ENCODE data around the gene SMKR1. TPM values are rescaled to one million over a fixed set of nuclear protein-coding genes. Genes with fewer than 3 reads are reported as not detected.

The SMKR1 gene
- total and polyA plus RNA-seq, 9 donors: 0.26 to 0.49 (median 0.39) TPM; not detected in 5

DNA sequence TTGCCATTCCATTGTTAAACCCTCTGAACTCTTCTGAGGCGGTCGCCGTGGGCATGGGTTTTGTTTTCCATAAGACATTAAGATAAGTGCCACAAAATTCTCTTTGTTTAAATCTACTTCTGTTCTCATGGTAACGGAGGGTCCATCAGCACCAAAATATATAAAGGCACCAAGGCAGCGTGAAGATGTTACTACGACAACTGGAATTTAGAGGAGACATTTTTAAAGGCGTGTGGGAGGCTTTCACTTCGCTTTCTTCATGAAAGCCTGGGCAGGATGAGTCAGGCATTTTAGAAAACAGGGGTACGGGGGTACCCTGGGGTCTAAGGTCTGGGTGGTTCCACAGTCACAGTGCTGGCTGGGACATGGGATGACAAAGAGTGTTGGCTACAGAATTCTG is 34.0 kb downstream of the SMKR1 start:
- H3K36me3 ChIP-seq (ENCODE audit: control insufficient read depth, insufficient read depth, low read length): no peaks in the 10 kb centered on the region
- no peak for DNase-seq
- H3K4me1 ChIP-seq (ENCODE audit: control insufficient read depth, insufficient read depth, low read length): no peaks in the 10 kb centered on the region
- 77% methylated on average over 7 of the region's 9 CpGs for WGBS (ENCODE audit: insufficient coverage)
- H3K27me3 ChIP-seq (ENCODE audit: control insufficient read depth, insufficient read depth, low read length): no peaks in the 10 kb centered on the region
- H3K4me3 ChIP-seq (ENCODE audit: low read length): no peak overlapping the region
- no peak overlapping the region for H3K27ac ChIP-seq (ENCODE audit: low read length)
- H3K9me3 ChIP-seq (replicated peaks; ENCODE audit: control insufficient read depth, low read depth, low read length): no peaks in the 10 kb centered on the region

DNA sequence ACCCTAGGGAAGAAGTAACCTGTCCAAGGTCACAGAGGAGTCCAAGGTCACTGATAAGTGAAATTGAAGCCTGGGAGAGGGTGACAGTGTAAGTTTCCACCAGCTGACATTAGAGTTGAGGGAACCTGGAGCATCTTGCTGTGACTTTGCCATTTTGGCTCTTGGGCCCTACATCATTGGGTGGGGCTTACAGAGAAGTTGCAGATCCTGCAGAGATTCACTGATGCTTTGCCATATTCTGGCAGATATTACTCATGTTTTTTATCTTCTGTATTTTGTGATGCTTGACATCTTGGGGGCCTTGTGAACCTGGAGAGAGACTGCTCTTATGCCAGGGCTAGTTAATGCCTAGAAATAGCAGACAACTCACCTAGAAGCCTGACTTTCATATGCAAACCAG is 36.5 kb downstream of the SMKR1 start:
- H3K27me3 ChIP-seq (ENCODE audit: control insufficient read depth, insufficient read depth, low read length): peaks cover 2% of the 10 kb centered on the region
- H3K4me3 ChIP-seq (ENCODE audit: low read length): no peak overlapping the region
- no peak overlapping the region for H3K27ac ChIP-seq (ENCODE audit: low read length)
- H3K36me3 ChIP-seq (ENCODE audit: control insufficient read depth, insufficient read depth, low read length): no peaks in the 10 kb centered on the region
- DNase-seq: no peak
- no peaks in the 10 kb centered on the region for H3K9me3 ChIP-seq (replicated peaks; ENCODE audit: control insufficient read depth, low read depth, low read length)
- no peaks in the 10 kb centered on the region for H3K4me1 ChIP-seq (ENCODE audit: control insufficient read depth, insufficient read depth, low read length)

DNA sequence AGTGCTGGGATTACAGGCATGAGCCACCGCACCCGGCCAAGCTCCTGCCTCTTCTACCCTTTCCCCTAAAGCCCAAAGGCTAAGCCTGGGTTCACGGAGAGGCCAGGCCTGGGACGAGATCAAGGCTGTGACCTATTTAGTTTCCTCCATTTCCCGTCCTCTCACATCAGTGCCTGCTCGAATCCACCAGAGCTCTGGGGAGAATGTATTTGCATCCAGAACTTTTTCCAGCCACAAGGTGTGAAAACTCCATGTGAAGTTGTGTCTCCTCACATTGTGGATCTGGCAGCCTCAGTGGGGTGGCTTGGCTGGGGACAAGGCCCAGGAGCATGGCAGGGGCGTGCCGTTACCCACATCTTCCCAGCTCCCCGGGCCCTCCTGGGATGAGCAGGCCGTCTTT is 38.0 kb downstream of the SMKR1 start:
- H3K4me3 ChIP-seq (ENCODE audit: low read length): no peak overlapping the region
- H3K27me3 ChIP-seq (ENCODE audit: control insufficient read depth, insufficient read depth, low read length): peaks cover 3% of the 10 kb centered on the region
- H3K27ac ChIP-seq (ENCODE audit: low read length): no peak overlapping the region
- H3K9me3 ChIP-seq (replicated peaks; ENCODE audit: control insufficient read depth, low read depth, low read length): no peaks in the 10 kb centered on the region
- WGBS (ENCODE audit: insufficient coverage): 76% methylated on average over 7 of the region's 10 CpGs
- DNase-seq: no peak
- no peaks in the 10 kb centered on the region for H3K36me3 ChIP-seq (ENCODE audit: control insufficient read depth, insufficient read depth, low read length)
- H3K4me1 ChIP-seq (ENCODE audit: control insufficient read depth, insufficient read depth, low read length): no peaks in the 10 kb centered on the region

DNA sequence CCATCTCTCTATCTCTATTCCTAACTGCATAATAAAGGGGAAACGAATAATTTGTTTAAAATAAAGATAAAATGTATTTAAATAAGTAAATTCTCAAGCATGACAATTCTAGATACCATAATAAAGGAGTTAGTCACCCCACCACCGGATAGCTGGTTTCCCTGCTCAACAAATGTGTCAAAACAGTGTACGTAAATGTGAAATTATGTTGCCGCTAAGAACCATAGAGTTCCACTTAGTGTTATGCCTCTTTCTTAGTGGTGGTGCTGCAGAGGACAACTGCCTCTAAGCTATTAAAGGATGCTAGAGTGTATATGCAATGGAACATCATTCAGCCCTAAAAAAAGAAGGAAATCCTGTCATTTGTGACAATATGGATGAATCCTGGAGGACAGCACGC is 42.4 kb downstream of the SMKR1 start:
- no peaks in the 10 kb centered on the region for H3K4me1 ChIP-seq (ENCODE audit: control insufficient read depth, insufficient read depth, low read length)
- H3K36me3 ChIP-seq (ENCODE audit: control insufficient read depth, insufficient read depth, low read length): no peaks in the 10 kb centered on the region
- H3K9me3 ChIP-seq (replicated peaks; ENCODE audit: control insufficient read depth, low read depth, low read length): no peaks in the 10 kb centered on the region
- H3K27me3 ChIP-seq (ENCODE audit: control insufficient read depth, insufficient read depth, low read length): peaks cover 3% of the 10 kb centered on the region
- H3K27ac ChIP-seq (ENCODE audit: low read length): no peak overlapping the region
- H3K4me3 ChIP-seq (ENCODE audit: low read length): no peak overlapping the region
- DNase-seq: no peak
- 100% methylated on average over 1 of the region's 5 CpGs for WGBS (ENCODE audit: insufficient coverage)

DNA sequence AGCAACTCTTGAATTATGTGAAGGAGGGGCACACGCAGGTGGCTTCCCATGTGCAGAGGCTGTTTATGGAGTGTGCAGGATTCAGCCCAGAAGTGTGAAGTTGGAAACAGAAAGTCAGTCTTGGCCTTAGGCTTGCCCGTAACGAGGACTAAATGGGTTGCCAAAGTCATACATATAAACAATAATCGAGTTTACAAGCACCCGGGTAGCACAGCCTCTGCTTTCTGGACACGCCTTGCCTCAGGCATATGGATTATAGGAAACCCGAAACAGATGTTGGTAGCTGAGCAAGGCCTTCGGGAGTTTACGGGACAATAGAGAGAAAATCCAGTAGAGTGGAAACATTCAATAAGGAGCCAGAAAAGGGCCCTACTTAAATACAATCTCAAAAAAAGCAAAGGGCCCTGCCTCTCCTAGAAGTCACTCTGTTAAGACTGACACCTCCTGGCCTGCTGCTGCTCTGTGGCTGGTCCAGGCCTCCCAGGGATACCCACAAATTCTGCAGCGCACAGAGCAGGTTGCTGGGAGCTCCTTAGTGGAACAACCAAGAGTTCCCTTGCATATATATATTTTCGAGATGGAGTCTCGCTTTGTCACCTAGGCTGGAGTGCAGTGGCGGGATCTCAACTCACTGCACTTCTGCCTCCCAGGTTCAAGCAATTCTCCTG is 48.5 kb downstream of the SMKR1 start:
- Histone ChIP-seq H3K4me3 (ENCODE audit: low read length) (no peak overlapping the region), H3K27ac (ENCODE audit: low read length) (peak overlapping the region; percentile 43), H3K4me1 (ENCODE audit: control insufficient read depth, insufficient read depth, low read length) (peaks cover 7% of the 10 kb centered on the region), H3K36me3 (ENCODE audit: control insufficient read depth, insufficient read depth, low read length) (no peaks in the 10 kb centered on the region), H3K27me3 (ENCODE audit: control insufficient read depth, insufficient read depth, low read length) (peaks cover 2% of the 10 kb centered on the region), H3K9me3 (replicated peaks; ENCODE audit: control insufficient read depth, low read depth, low read length) (no peaks in the 10 kb centered on the region)
- peak; percentile 92 for DNase-seq
- WGBS (ENCODE audit: insufficient coverage): 26% methylated on average over 9 of the region's 13 CpGs

DNA sequence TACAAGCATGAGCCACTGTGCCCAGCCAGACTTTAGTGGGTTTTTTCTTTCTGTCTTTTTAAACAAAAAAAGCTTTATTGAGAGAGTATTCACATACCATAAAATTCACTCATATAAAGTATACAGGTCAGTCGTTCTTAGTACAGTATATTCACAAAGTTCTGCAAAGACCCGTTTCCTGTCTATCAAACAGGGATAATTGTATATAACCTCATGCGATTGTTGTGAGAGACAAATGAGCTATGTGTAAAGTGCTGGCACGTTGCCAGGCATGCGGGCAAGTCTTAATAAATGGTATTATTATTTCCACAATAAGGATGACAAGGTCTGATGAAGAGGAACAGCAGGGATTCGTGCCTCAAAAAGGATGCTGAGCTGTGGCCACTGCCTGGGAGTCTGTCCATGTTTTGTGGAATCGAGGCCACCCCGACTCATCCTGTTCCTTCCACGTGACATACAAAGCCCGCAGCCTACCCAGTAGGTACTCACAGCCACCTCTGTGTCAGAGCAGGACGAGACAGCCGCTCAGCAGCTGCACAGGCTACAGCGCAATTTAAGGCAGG is 51.6 kb downstream of the SMKR1 start:
- no peaks in the 10 kb centered on the region for H3K9me3 ChIP-seq (replicated peaks; ENCODE audit: control insufficient read depth, low read depth, low read length)
- H3K4me3 ChIP-seq (ENCODE audit: low read length): no peak overlapping the region
- no peaks in the 10 kb centered on the region for H3K36me3 ChIP-seq (ENCODE audit: control insufficient read depth, insufficient read depth, low read length)
- DNase-seq: peak; percentile 25
- peaks cover 11% of the 10 kb centered on the region for H3K4me1 ChIP-seq (ENCODE audit: control insufficient read depth, insufficient read depth, low read length)
- H3K27me3 ChIP-seq (ENCODE audit: control insufficient read depth, insufficient read depth, low read length): peaks cover 10% of the 10 kb centered on the region
- 0% methylated on average over 1 of the region's 13 CpGs for WGBS (ENCODE audit: insufficient coverage)
- H3K27ac ChIP-seq (ENCODE audit: low read length): no peak overlapping the region

DNA sequence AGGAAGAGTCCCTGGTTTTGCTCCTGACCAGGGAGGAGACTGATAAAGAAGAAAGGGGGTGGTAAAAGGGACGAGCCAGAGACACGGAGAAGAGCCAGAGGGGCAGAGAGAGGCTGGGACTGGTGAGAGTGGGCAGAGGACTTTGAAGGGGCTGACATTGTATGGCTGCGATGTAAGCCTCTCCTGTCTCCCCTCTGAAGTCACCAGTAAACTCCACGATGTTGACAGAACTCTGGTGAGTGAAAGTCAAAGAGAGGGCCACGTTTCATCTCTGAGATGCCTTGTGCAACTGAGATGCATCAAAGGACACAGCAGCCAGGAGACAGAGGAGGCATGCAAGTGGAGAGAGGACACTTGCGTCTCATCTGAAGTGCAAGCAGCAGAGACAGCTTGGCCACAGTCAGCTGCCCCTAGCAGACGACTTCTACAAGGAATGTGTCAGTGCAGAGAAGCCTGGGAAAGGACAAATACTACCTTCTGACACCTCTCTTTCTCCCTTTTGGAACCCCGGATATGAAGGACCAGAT is 54.3 kb downstream of the SMKR1 start:
- H3K4me3 ChIP-seq (ENCODE audit: low read length): no peak overlapping the region
- H3K36me3 ChIP-seq (ENCODE audit: control insufficient read depth, insufficient read depth, low read length): no peaks in the 10 kb centered on the region
- no peak for DNase-seq
- no peaks in the 10 kb centered on the region for H3K9me3 ChIP-seq (replicated peaks; ENCODE audit: control insufficient read depth, low read depth, low read length)
- peaks cover 6% of the 10 kb centered on the region for H3K4me1 ChIP-seq (ENCODE audit: control insufficient read depth, insufficient read depth, low read length)
- WGBS (ENCODE audit: insufficient coverage): 43% methylated on average over 5 of the region's 8 CpGs
- no peak overlapping the region for H3K27ac ChIP-seq (ENCODE audit: low read length)
- H3K27me3 ChIP-seq (ENCODE audit: control insufficient read depth, insufficient read depth, low read length): peaks cover 10% of the 10 kb centered on the region

DNA sequence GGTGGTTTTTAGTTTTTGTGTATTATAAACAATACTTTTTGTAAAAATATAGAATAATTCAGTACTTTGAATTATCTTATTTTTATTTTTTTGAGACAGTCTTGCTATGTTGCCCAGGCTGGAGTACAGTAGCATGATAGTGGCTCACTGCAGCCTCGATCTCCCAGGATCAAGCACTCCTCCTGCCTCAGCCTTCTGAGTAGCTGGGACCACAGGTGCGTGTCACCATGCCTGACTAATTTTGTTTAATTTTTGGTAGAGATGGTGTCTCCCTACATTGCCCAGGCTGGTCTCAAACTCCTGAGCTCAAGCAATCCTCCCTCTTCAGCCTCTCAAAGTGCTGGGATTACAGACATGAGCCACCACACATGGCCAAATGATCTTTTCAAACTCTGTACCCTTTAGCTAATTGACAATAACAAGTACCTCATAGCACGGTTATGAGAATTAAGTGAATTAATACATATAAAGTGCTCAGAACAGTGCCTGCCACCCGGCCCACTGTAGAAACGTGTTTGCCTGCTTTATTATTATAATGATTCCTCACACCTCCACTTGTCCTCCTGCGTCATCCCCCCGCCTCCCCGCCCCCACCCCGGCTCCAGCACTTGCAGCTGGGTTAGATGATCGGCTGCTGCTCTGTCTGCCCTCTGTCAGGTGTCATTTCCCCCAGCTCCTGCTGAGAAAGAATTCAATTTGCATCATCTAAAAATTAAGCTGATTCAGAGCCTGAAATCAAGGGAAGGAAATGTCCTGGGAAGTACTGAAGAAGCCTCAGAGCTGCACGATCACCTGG is 55.6 kb downstream of the SMKR1 start:
- Histone ChIP-seq H3K4me3 (ENCODE audit: low read length) (no peak overlapping the region), H3K9me3 (replicated peaks; ENCODE audit: control insufficient read depth, low read depth, low read length) (no peaks in the 10 kb centered on the region), H3K27me3 (ENCODE audit: control insufficient read depth, insufficient read depth, low read length) (peaks cover 8% of the 10 kb centered on the region), H3K36me3 (ENCODE audit: control insufficient read depth, insufficient read depth, low read length) (no peaks in the 10 kb centered on the region), H3K27ac (ENCODE audit: low read length) (no peak overlapping the region), H3K4me1 (ENCODE audit: control insufficient read depth, insufficient read depth, low read length) (peaks cover 6% of the 10 kb centered on the region)
- 7% methylated on average over 5 of the region's 11 CpGs for WGBS (ENCODE audit: insufficient coverage)
- DNase-seq: no peak

DNA sequence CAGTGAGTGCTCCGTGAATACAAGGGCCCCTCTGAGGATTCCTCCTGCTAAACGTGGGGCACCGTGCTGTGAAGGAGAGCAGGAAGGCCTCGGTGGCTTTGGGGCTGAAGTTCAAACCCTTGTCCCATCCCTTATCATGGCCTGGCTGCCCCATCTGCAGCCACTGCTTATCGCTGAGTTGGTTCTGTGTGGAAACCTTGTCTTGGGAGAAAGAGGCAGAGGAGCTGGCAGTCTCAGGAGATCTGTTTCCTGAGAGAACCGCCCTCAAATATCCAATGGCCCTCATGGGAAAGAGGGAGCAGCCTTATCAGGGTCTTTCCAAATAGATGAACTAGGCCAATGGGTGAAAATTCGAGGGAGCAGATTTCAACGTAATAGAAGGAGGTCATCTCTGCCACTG is 57.2 kb downstream of the SMKR1 start:
- WGBS (ENCODE audit: insufficient coverage): 64% methylated on average over 6 of the region's 8 CpGs

DNA sequence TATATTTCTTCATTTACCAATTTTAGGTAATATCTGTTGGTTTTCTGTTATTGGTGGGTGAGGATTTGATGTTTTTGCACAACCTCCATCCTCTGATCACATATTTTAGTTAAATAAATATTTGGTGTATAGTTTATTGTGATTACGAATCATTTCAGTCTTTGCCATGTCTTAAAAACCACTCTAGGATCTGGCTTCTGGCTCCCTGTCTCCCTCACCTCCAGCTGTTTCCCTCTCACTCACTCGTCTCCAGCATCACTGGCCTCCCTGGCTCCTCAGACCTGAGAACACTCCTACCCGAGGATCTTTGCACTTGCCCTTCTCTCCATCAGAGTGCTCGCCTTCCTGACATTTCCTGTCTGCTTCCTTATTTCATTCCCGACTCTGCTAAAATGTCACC is 58.5 kb downstream of the SMKR1 start:
- DNase-seq: no peak
- WGBS (ENCODE audit: insufficient coverage): 41% methylated on average over 5 of the region's 5 CpGs
- Histone ChIP-seq H3K27me3 (ENCODE audit: control insufficient read depth, insufficient read depth, low read length) (peaks cover 8% of the 10 kb centered on the region), H3K4me1 (ENCODE audit: control insufficient read depth, insufficient read depth, low read length) (peaks cover 3% of the 10 kb centered on the region), H3K27ac (ENCODE audit: low read length) (no peak overlapping the region), H3K36me3 (ENCODE audit: control insufficient read depth, insufficient read depth, low read length) (no peaks in the 10 kb centered on the region), H3K4me3 (ENCODE audit: low read length) (no peak overlapping the region), H3K9me3 (replicated peaks; ENCODE audit: control insufficient read depth, low read depth, low read length) (no peaks in the 10 kb centered on the region)

More for the DNA sequence above, 57.2 kb downstream of the SMKR1 start:
- no peak for DNase-seq
- H3K36me3 ChIP-seq (ENCODE audit: control insufficient read depth, insufficient read depth, low read length): no peaks in the 10 kb centered on the region
- peaks cover 3% of the 10 kb centered on the region for H3K4me1 ChIP-seq (ENCODE audit: control insufficient read depth, insufficient read depth, low read length)
- no peak overlapping the region for H3K4me3 ChIP-seq (ENCODE audit: low read length)
- H3K27me3 ChIP-seq (ENCODE audit: control insufficient read depth, insufficient read depth, low read length): peaks cover 8% of the 10 kb centered on the region
- H3K9me3 ChIP-seq (replicated peaks; ENCODE audit: control insufficient read depth, low read depth, low read length): no peaks in the 10 kb centered on the region
- no peak overlapping the region for H3K27ac ChIP-seq (ENCODE audit: low read length)

Data from muscle of leg (tissue), 11 donors.